ENCODE results near the gene OSBP2.

DNA sequence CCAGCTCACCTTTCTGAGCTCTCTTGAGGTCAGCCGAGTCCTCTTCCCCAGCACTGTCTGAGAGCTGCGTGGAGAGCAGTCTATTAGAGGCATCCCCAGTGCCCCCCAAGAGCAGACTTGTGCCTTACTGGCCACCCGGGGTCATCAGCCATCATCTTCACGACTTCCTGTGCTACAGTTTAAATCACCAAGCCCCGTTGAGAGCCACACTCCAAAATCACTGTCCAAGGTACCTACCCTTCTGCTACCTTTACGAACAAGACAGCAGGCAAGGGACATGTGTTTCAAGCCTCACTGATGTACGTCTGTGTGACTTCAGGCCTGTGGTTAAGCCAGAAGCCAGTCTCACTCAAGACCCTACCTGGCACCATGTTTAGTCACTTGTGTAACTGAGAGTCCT lies 238.8 kb downstream of the OSBP2 start:
- TF ChIP-seq CTCF (IDR thresholded peaks at IDR 0.05) = no peak
- TF ChIP-seq POLR2A (IDR thresholded peaks at IDR 0.05) = no peak
